GM21528 (cell line): ENCODE data around the gene SLC6A19.

ENCODE experiments used
- ATAC-seq: cut with Tn5 transposase; IDR thresholded peaks from one replicate; pipeline ENCODE4 v1.9.1; 2021; ENCODE audit warnings: mild to moderate bottlenecking, moderate library complexity; ENCODE audit not compliant: unreplicated experiment, low FRiP score

Gene SLC6A19

DNA sequence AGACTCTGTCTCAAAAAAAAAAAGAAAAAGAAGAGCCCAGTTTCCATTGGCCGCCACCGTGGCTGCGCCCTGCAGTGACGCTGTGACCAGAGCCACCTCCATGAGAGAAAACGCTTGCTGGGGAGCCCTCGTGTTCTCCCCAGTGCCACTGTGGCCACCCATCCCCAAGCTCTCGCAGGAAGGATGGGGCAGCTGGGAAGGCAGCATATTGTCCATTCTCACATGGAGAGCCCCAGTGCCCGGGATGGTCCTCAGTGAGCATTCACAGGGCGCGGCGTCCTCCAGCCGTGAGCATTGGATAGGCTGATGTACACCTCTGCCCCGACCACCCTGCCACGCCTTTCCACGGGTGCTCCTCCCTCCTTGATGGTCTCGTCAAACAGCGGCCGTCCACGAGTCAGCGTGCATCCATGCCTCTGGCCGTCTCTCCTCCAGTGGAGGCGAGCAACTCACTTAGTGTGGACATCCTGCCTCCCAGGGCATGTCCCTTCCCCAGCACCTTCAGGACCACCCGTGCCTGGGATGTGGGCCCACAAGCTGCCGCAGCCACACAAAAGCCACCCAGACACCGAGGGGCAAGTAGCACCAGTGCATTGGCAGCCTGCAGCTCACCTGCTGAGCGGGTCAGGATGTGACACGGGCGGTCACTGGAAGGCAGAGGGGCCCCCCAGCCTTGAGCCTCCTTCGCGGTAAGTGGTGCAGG is 23.4 kb upstream of the SLC6A19 start:
- no peak for ATAC-seq

DNA sequence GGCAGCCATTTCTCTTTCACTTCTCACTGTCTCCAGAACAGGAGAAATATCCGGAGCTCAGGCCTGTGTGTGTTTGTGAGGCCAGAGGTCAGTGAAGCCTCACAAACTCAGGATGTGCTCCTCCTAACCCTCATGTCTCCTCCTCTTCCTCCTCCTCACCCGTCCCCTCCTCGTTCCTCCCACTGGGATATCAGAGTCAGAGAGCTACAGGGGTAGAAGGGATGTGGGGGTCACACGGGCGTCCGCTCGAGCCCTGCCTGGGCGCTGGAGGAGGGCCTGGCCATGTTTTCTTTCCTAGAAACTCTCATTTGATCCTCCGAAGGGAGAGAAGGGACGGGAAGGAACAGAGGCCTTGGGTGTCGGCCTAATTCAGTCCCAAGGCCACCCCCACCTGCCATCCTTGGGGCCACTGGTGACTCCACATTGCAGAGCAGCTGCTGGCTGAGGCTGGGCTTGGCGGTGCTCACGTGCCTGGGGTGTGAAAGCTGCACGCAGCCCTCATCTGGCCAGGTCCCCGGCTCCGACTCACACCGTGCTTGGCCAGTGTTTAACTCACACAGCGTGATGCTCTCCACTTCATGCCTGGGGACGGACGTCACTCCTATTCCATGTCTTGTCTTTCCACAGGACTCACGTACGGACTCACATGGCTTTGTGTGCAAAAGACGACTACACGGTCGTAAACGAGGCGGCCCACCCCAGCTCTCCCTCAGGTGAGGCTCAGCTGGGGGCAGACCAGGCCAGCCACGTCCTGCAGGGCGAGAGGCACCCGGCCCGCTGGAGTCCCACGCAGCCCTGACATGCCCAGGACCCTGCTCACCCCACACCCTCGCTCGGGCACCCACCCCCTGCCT is 22.6 kb upstream of the SLC6A19 start:
- no peak for ATAC-seq

DNA sequence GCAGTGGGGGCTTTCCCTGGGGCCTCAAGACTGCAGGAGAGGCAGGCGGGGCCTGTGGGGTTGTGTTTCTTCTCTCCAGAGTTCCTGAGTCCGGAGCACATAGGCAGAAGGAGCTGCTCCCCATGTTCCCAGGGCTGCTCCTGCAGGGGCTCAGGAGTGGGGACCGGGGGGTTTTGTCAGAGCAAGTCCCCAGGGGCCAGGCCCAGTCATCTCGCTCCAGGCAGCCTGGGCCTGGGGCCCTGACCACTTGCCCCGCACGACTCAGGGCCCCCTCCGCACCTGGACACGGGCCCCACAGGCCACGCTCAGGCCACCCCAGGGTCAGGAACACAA is 22.0 kb upstream of the SLC6A19 start:
- ATAC-seq = no peak

- ATAC-seq = no peak
Measured at GRCh38 chr5:1180096-1180495, 21.3 kb upstream of the SLC6A19 start.

- ATAC-seq = no peak
Measured at GRCh38 chr5:1180841-1181271, 20.5 kb upstream of the SLC6A19 start.

DNA sequence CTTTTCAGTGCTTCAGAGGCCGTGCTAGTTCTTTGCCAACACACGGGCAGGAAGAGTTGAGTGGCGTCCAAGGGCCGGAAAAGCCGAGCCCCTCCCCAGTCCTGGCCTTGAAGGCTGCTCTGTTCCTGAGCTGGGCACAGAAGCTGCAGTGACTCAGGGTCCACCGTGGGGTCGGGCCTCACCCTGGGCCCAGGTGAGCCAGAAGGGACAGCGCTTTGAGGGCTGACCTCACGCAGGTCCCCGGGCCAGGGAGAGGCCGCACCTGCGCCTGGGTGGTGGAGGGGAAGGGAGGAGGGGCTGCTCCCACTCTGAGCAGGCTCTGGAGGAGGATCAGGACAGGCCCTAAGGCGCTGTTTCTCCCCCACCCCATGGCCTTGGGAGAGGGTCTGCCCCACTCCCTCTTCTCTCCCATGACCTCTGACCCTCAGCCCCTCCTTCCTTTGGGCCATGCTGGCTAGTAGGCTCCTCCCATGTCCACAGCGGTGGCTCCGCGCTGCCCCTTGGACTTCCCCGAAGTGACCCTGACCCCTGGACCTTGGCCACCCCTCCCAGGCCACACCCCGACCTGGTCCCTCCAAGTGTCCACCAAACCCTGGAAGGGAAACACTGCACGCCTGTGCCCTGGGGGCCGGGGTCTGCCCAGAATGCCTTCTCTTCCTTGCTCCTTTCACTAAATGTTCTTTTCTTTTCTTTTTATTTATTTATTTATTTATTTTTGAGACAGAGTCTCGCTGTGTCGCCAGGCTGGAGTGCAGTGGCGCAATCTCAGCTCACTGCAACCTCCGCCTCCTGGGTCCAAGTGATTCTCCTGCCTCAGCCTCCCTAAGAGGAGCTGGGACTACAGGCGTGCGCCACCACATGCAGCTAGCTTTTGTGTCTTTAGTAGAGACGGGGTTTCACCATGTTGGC is 19.7 kb upstream of the SLC6A19 start:
- ATAC-seq = no peak

DNA sequence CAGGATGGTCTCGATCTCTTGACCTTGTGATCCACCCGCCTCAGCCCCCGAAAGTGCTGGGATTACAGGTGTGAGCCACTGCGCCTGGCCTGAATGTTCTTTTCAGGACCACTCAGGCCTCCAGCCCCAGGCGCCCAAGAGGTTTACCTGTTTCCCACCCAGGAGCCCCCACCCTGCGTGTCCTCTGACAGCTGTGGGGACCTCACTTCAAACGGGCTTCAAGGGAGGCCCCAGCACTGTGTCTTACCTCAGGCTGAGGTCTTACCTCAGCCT is 19.1 kb upstream of the SLC6A19 start:
- no peak for ATAC-seq

GRCh38 chr5:1182633-1183423 is 18.6 kb upstream of the SLC6A19 start:
- ATAC-seq = no peak

- ATAC-seq = no peak
Measured at GRCh38 chr5:1183424-1184162, 17.8 kb upstream of the SLC6A19 start.

- ATAC-seq = no peak
Measured at GRCh38 chr5:1184163-1184470, 17.3 kb upstream of the SLC6A19 start.

DNA sequence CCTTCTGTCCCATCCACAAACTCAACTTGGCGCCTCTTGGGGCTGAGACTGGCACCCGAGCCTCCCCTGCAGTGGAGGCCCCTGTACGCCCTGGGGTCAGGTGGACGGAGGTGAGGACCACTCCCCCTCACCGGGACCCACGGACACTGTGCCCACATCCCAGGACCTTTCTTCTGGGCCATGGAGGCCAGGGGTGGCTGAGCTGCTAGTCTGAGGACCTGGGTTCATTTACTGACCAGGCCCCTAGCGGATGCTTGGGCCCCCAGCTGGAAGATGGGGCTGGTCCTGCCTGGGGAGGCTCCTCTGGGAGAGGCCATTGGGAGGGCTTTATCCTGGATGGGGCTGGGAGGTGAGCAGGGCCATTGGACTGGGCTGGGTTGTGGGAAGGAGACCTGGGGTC is 16.9 kb upstream of the SLC6A19 start:
- ATAC-seq = no peak

GRCh38 chr5:1185038-1185627 is 16.3 kb upstream of the SLC6A19 start:
- ATAC-seq = no peak

DNA sequence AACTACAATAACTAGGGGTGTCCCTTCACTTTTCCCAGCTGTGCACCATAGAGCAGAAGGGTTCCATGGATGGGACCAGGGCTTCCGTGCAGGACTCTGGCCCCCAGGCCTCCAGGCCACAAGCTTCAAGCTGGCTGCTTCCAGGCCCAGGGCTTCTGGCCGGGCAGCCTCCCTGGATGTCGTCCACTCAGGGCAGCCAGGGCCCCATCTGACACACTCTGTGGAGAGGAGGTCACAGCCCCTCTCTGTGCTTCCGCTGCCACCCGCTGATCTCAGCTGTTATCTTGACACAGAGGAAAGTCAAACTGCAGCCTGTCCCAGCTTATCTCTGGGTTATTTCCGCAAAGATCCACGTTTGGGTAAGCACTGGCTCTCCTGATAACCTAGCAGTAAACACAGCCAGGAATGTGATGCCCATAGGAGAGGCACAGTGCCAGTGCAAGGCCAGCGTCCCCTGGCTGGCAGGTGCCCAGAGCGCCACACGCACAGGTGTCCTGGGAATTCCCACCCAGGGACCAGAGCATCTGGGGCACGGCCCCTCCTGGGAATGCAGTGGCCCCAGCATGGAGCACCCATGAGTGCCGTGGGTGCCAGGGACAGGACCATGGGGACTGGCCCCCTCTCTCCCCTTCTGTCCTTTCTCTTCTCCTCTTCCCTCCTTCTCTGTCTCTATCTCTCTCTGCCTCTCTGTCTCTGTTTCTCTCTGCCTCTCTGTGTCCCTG is 15.6 kb upstream of the SLC6A19 start:
- ATAC-seq = no peak

DNA sequence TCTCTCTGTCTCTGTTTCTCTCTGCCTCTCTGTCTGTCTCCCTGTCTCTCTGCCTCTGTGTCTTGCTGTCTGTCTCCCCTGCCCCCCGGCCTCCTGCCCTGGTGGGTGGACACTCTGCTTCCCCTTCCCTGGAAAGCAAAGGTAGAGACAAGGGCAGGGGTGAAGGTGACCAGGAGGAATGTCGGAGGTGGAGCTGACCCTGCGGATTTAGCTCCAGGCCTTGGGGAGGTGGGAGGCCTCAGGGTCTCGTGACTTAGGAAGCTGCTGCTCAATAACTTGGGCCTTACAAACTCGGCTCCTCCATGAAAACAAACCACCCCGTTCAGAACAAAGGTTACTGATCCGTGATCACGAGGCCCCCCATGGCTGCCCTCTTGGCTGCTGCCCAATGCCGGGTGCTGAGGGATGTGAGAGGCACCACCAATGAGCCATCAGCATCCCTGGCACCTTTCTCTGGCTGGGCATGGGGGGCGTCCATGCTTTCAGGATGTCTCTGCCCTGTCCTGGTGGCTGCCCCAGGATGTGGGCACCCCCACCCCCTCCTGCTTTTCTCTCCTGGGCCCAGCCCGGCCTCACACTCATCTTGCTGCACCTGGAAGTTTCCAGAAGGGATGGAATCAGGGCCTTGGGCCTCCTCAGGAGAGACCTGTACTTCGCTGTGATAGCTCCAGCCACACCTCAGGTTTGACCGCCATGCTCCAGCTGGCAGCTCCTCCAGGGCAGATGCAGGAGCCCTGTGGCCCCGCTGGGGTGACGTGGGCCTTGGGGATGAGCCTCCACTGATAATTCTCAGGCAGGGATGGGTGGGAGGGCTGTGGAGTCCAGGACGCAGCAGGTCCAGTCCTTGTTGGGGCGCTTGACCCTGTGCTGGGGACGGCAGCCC is 14.8 kb upstream of the SLC6A19 start:
- no peak for ATAC-seq

DNA sequence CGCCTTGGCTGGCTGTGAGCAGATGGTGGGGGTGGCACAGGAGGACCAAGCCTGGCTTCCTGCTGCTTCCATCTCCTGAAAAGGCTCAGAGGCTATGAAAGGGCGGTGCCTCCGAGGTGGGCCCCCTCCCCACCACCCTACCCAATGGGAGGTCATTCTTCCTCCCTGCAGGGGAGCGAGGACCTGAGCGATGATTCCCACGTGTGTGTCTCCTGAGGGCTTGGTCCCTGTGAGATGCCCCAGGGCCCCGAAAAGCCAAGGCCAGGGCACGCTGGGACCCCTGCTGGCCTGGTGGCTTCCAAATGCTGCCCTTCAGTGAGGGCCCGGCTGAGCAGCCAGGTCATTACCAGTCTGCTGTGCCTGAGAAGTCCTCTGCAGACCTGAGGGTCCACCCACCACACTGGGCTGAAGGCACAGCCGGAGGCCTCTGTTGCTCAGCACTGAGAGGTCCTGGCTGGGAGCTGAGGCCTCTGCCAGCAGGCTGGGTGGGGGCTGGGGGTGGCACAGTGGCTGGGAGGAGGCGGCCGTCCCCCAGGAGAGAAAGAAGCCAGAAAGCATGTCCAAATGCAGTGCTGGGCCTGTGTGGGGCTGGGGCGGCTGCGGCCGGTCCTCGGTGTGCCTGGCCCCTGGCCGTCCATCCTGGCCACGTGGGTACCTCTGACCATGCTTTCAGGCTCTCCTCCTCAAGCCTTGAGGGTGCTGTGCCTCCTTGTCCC is 14.0 kb upstream of the SLC6A19 start:
- no peak for ATAC-seq

DNA sequence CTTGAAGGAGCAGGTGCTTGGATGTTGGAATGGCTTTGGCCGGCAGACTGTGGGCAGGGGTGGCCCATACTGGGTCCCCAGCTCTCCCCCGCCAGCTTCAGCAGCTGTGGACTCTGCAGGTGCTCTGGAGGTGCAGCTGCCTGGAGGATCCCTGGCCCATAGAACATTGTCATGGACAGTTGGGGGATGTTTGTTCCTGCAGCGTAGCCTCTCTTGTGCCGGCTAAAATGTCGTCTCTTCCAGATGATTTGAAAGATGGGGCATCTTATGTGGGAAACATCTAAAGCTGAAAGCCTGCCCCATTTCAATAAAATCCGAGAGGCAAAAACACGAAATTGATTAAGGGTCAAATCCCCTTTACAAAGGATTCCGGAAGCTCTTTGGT is 13.5 kb upstream of the SLC6A19 start:
- no peak for ATAC-seq

DNA sequence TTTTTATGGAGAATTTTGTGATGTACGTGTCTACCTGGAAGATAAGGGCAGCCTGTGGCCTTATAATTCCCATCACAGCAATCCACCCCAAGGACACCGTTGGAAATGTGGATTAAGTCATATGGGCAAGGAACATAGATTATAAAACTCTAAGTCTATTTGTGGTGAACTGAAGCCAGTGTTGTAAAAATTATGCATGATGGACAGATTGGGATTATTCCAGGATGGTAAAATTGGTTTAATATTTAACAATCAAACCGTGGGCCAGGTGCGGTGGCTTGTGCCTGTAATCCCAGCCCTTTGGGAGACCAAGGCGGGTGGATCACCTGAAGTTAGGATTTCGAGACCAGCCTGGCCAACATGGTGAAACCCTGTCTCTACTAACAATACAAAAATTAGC is 12.9 kb upstream of the SLC6A19 start:
- no peak for ATAC-seq
